Stimulated activated memory B cell treated with anti-CD40 and anti-IgM and Interleukin-4, amounts not matched to agents 10 μg/mL and 1 μg/mL and 100 μg/mL, for 72 hours (primary cell): Measurements from ENCODE around the gene SLC35G1.

ENCODE experiments used
- ATAC-seq: fragments of 150-1000 bp; cut with Tn5 transposase; 2 replicates; pipeline ENCODE4 v1.10.0; 2021
- H3K27ac Mint-ChIP-seq: one replicate; pipeline ENCODE4 v1.8.0; 2022; ENCODE audit warnings: mild to moderate bottlenecking, mixed read lengths
- H3K27me3 Mint-ChIP-seq: one replicate; pipeline ENCODE4 v1.8.0; 2022; ENCODE audit warnings: mixed read lengths
- H3K36me3 Mint-ChIP-seq: one replicate; pipeline ENCODE4 v1.8.0; 2022; ENCODE audit warnings: mixed read lengths
- H3K4me1 Mint-ChIP-seq: one replicate; pipeline ENCODE4 v1.8.0; 2022; ENCODE audit warnings: mixed read lengths
- H3K4me3 Mint-ChIP-seq: one replicate; pipeline ENCODE4 v1.8.0; 2022; ENCODE audit warnings: mild to moderate bottlenecking, moderate library complexity, mixed read lengths
- H3K9me3 Mint-ChIP-seq: one replicate; pipeline ENCODE4 v1.8.0; 2022; ENCODE audit warnings: mixed read lengths

The SLC35G1 gene

DNA sequence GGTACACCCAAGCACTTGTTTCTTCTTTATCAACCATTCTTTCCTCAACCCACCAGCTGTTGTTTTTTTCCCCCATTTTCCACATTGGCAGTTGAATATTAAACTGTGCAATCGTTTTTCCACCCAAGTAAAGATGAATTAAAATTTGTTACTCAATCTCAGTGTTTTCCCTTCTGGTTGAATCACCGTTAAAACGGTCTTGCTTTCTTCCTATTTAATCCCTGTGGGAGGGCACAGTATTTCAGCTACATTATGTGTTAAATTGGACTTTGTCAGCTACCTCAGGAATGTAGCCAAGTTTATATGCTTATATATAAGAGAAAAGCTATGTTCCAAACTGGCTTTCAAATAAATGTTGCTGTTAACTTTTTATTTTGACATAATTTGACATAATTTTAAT lies 19.9 kb downstream of the SLC35G1 start:
- Mint-ChIP-seq H3K27ac (no peak overlapping the region), H3K9me3 (no peaks in the 10 kb centered on the region), H3K4me1 (no peaks in the 10 kb centered on the region), H3K36me3 (peaks cover 16% of the 10 kb centered on the region), H3K27me3 (no peaks in the 10 kb centered on the region), H3K4me3 (no peak overlapping the region)
- no peak for ATAC-seq

DNA sequence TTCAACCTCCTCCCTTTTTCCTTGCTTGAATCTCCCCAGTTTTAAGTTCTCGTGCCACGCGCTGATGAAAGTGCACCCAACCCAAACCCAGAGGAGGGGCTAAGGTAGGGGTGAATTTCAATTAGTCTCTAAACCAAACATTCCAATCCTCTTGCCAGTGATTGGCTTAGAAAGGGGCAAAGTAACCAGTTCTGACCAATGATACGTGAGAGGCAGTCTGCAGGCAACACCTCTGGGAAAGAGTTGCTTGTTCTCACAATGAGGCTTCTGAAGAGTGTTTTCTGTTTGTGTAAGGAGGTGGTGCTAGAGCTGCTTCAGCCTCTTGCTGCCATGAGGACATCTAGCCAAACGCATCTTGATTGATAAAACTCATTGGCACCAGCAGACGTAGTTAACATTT lies 21.8 kb downstream of the SLC35G1 start:
- Mint-ChIP-seq H3K27me3 (no peaks in the 10 kb centered on the region), H3K36me3 (peaks cover 10% of the 10 kb centered on the region), H3K4me1 (no peaks in the 10 kb centered on the region), H3K27ac (no peak overlapping the region), H3K9me3 (no peaks in the 10 kb centered on the region), H3K4me3 (no peak overlapping the region)
- ATAC-seq, result no peak

- no peaks in the 10 kb centered on the region for H3K4me1 Mint-ChIP-seq
- no peak overlapping the region for H3K27ac Mint-ChIP-seq
- H3K9me3 Mint-ChIP-seq, result no peaks in the 10 kb centered on the region
- ATAC-seq, result no peak
- no peaks in the 10 kb centered on the region for H3K27me3 Mint-ChIP-seq
- no peak overlapping the region for H3K4me3 Mint-ChIP-seq
- H3K36me3 Mint-ChIP-seq, result peaks cover 10% of the 10 kb centered on the region
Observed at GRCh38 chr10:93916257-93917063, 22.7 kb downstream of the SLC35G1 start.

GRCh38 chr10:93917064-93917391 lies 23.2 kb downstream of the SLC35G1 start:
- no peaks in the 10 kb centered on the region for H3K9me3 Mint-ChIP-seq
- H3K36me3 Mint-ChIP-seq, result peaks cover 5% of the 10 kb centered on the region
- H3K27me3 Mint-ChIP-seq, result no peaks in the 10 kb centered on the region
- no peak overlapping the region for H3K27ac Mint-ChIP-seq
- H3K4me3 Mint-ChIP-seq, result no peak overlapping the region
- ATAC-seq, result no peak
- H3K4me1 Mint-ChIP-seq, result no peaks in the 10 kb centered on the region

DNA sequence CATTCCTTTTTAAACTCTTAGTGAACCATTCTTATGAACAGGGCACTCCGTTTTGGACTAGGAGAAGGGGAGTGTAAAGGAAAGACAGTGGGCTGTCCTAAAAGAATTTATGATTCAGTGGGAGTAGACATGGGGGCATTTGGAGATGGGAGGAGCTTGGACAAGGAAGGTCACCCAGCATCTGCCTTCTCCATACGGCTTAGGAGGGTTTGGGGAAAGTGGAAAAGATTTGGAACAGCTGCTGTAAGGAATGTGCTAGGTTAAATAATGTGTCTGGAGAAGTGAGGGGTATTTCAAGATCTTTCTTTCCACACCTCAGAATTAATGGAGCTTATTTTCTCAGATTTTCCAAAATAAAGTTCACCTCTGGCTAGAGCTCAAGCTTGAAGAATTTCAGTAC lies 24.0 kb downstream of the SLC35G1 start:
- Mint-ChIP-seq H3K9me3 (no peaks in the 10 kb centered on the region), H3K27me3 (no peaks in the 10 kb centered on the region), H3K4me1 (no peaks in the 10 kb centered on the region), H3K4me3 (no peak overlapping the region), H3K27ac (no peak overlapping the region), H3K36me3 (peaks cover 5% of the 10 kb centered on the region)
- no peak for ATAC-seq

- no peak for ATAC-seq
- H3K27ac Mint-ChIP-seq, result no peak overlapping the region
- H3K4me3 Mint-ChIP-seq, result no peak overlapping the region
- no peaks in the 10 kb centered on the region for H3K4me1 Mint-ChIP-seq
- no peaks in the 10 kb centered on the region for H3K9me3 Mint-ChIP-seq
- no peaks in the 10 kb centered on the region for H3K36me3 Mint-ChIP-seq
- H3K27me3 Mint-ChIP-seq, result no peaks in the 10 kb centered on the region
Observed at GRCh38 chr10:93921338-93921737, 27.6 kb downstream of the SLC35G1 start.

GRCh38 chr10:93926613-93927012 lies 32.8 kb downstream of the SLC35G1 start:
- Mint-ChIP-seq H3K27me3 (peaks cover 11% of the 10 kb centered on the region), H3K9me3 (peaks cover 8% of the 10 kb centered on the region), H3K27ac (no peak overlapping the region), H3K36me3 (peaks cover 6% of the 10 kb centered on the region), H3K4me3 (no peak overlapping the region), H3K4me1 (no peaks in the 10 kb centered on the region)
- no peak for ATAC-seq

DNA sequence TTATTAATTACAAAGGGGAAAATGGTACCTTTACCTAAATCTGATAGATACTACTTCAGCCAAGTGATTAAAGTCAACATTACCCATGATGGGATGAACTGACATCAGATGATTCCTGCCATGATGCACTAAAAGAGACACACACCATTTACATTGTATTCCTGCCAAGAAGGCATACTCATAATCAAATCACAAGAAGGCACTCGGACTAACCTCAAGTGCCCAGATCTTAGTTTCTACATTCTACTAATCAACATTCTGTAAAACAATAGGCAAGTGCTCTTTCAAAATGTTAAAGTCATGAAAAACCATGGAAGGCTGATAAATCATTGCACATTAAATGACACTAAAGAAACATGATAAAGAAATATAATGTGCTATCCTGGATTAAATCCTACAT lies 44.4 kb downstream of the SLC35G1 start:
- peaks cover 5% of the 10 kb centered on the region for H3K9me3 Mint-ChIP-seq
- no peaks in the 10 kb centered on the region for H3K27me3 Mint-ChIP-seq
- no peak overlapping the region for H3K27ac Mint-ChIP-seq
- ATAC-seq, result no peak
- H3K4me1 Mint-ChIP-seq, result no peaks in the 10 kb centered on the region
- H3K36me3 Mint-ChIP-seq, result no peaks in the 10 kb centered on the region
- no peak overlapping the region for H3K4me3 Mint-ChIP-seq

- Mint-ChIP-seq H3K4me3 (no peak overlapping the region), H3K27me3 (no peaks in the 10 kb centered on the region), H3K4me1 (no peaks in the 10 kb centered on the region)
Observed at GRCh38 chr10:93940881-93941280, 47.1 kb downstream of the SLC35G1 start.

GRCh38 chr10:93941606-93942005 lies 47.8 kb downstream of the SLC35G1 start:
- Mint-ChIP-seq H3K4me3 (no peak overlapping the region), H3K4me1 (no peaks in the 10 kb centered on the region), H3K27ac (no peak overlapping the region), H3K9me3 (peaks cover 5% of the 10 kb centered on the region), H3K27me3 (no peaks in the 10 kb centered on the region), H3K36me3 (no peaks in the 10 kb centered on the region)
- no peak for ATAC-seq

More at GRCh38 chr10:93940881-93941280, 47.1 kb downstream of the SLC35G1 start:
- Mint-ChIP-seq H3K27ac (no peak overlapping the region), H3K9me3 (peaks cover 5% of the 10 kb centered on the region), H3K36me3 (no peaks in the 10 kb centered on the region)
- no peak for ATAC-seq

DNA sequence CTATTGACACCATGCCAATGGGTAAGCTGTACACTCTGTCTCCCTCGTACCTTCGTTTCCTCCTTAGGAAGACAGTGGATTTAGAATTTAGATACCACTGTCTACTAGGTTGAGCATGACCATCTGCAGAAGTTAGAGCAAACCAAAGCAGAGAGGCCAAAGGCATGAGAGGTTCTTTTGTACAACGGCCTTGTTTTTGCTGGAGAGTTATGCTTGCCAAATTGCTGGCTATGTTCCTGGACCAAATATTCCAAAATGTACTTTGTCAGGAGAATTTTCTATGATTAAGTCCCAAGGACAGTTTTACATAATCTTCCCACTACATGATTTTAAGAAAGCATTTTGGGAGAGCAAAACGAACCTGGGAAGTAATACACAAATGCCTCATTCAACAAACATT lies 52.0 kb downstream of the SLC35G1 start:
- ATAC-seq, result no peak
- Mint-ChIP-seq H3K27ac (no peak overlapping the region), H3K4me1 (no peaks in the 10 kb centered on the region), H3K27me3 (peaks cover 7% of the 10 kb centered on the region), H3K4me3 (no peak overlapping the region), H3K36me3 (no peaks in the 10 kb centered on the region), H3K9me3 (no peaks in the 10 kb centered on the region)

DNA sequence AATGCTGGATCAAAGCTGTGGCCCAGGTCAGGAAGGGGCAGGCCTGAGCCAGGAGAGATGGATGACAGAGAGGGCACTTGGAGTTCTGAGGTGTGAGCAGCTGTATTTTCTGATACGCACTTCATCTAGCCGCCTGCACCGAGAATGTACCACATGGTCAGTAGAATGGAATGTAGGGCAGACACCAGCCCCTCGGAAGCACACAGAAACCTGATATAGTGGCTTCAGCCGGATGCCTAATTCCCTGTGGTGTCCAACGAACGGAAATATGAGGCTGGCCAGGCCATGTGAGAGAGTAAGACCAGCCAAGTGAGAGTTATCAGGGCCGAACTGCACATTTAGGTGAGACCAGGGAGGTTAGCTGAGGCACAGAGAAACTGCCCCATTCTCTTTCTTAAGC lies 53.3 kb downstream of the SLC35G1 start:
- Mint-ChIP-seq H3K9me3 (no peaks in the 10 kb centered on the region), H3K4me3 (no peak overlapping the region), H3K36me3 (no peaks in the 10 kb centered on the region), H3K27me3 (peaks cover 7% of the 10 kb centered on the region), H3K4me1 (no peaks in the 10 kb centered on the region), H3K27ac (no peak overlapping the region)
- ATAC-seq, result peak; percentile 21

- H3K4me3 Mint-ChIP-seq, result no peak overlapping the region
- H3K27ac Mint-ChIP-seq, result no peak overlapping the region
- no peaks in the 10 kb centered on the region for H3K4me1 Mint-ChIP-seq
- peaks cover 7% of the 10 kb centered on the region for H3K27me3 Mint-ChIP-seq
- no peaks in the 10 kb centered on the region for H3K9me3 Mint-ChIP-seq
- no peak for ATAC-seq
- no peaks in the 10 kb centered on the region for H3K36me3 Mint-ChIP-seq
Observed at GRCh38 chr10:93947524-93947923, 53.7 kb downstream of the SLC35G1 start.

- no peaks in the 10 kb centered on the region for H3K36me3 Mint-ChIP-seq
- peaks cover 5% of the 10 kb centered on the region for H3K27me3 Mint-ChIP-seq
- H3K9me3 Mint-ChIP-seq, result no peaks in the 10 kb centered on the region
- no peak overlapping the region for H3K27ac Mint-ChIP-seq
- H3K4me1 Mint-ChIP-seq, result no peaks in the 10 kb centered on the region
- no peak for ATAC-seq
- H3K4me3 Mint-ChIP-seq, result no peak overlapping the region
Observed at GRCh38 chr10:93951905-93952304, 58.1 kb downstream of the SLC35G1 start.
